ENCODE results near the gene ATP5IF1.
A peak's percentile ranks its signal among the peaks of the same experiment; 100 is the strongest.

ATP5IF1 gene

GRCh38 chr1:28236656-28237322, 865 bp downstream of the ATP5IF1 start:
- DNase-seq (ENCODE audit: low spot score) = no peak

- no peak for DNase-seq (ENCODE audit: low spot score)
Observed at GRCh38 chr1:28239004-28239403, 3.1 kb downstream of the ATP5IF1 start.

GRCh38 chr1:28240024-28240423, 4.1 kb downstream of the ATP5IF1 start:
- DNase-seq (ENCODE audit: low spot score) = no peak

- DNase-seq (ENCODE audit: low spot score) = no peak
Observed at GRCh38 chr1:28241638-28242241, 5.8 kb downstream of the ATP5IF1 start.

- DNase-seq (ENCODE audit: low spot score) = no peak
Observed at GRCh38 chr1:28243685-28244311, 7.9 kb downstream of the ATP5IF1 start.

- DNase-seq (ENCODE audit: low spot score) = no peak
Observed at GRCh38 chr1:28244549-28245251, 8.8 kb downstream of the ATP5IF1 start.

- no peak for DNase-seq (ENCODE audit: low spot score)
Observed at GRCh38 chr1:28246427-28246832, 10.5 kb downstream of the ATP5IF1 start.

- no peak for DNase-seq (ENCODE audit: low spot score)
Observed at GRCh38 chr1:28247612-28248272, 11.8 kb downstream of the ATP5IF1 start.

- peak; percentile 71 for DNase-seq (ENCODE audit: low spot score)
Observed at GRCh38 chr1:28248273-28249012, 12.5 kb downstream of the ATP5IF1 start.

- DNase-seq (ENCODE audit: low spot score) = peak; percentile 45
Observed at GRCh38 chr1:28249013-28249865, 13.3 kb downstream of the ATP5IF1 start.

GRCh38 chr1:28249866-28250295, 14.0 kb downstream of the ATP5IF1 start:
- DNase-seq (ENCODE audit: low spot score) = no peak

GRCh38 chr1:28256197-28256827, 20.4 kb downstream of the ATP5IF1 start:
- DNase-seq (ENCODE audit: low spot score) = no peak

GRCh38 chr1:28257736-28258135, 21.8 kb downstream of the ATP5IF1 start:
- no peak for DNase-seq (ENCODE audit: low spot score)

GRCh38 chr1:28258628-28259251, 22.8 kb downstream of the ATP5IF1 start:
- DNase-seq (ENCODE audit: low spot score) = no peak

GRCh38 chr1:28259252-28259933, 23.5 kb downstream of the ATP5IF1 start, which contains the start of gene SESN2:
Gene SESN2 (plus strand): TSS chr1:28259518. CDS start chr1:28259848, 330 bp downstream.
- DNase-seq (ENCODE audit: low spot score) = peak; percentile 98

- peak; percentile 70 for DNase-seq (ENCODE audit: low spot score)
Observed at GRCh38 chr1:28259934-28260802, 24.2 kb downstream of the ATP5IF1 start.

GRCh38 chr1:28260803-28261174, 24.9 kb downstream of the ATP5IF1 start:
- DNase-seq (ENCODE audit: low spot score) = no peak

GRCh38 chr1:28264897-28265296, 29.0 kb downstream of the ATP5IF1 start:
- no peak for DNase-seq (ENCODE audit: low spot score)
